Stimulated activated naive CD8-positive, alpha-beta T cell treated with anti-CD3 and anti-CD28 coated beads, Interleukin-15, Interleukin-2, amounts not matched to agents 100 U/mL and 50 U/mL, for 24 hours (primary cell): ENCODE data around the gene ORC3.
"Not testable (repeated sequence)": the region's sequence is repeated elsewhere in the genome, so short reads cannot be mapped to it uniquely, and the experiment has no call there.

Experiments used
- ATAC-seq: fragments of 150-1000 bp; cut with Tn5 transposase; one replicate; pipeline ENCODE4 v1.10.0; 2021
- DNase-seq: peaks from one replicate; pipeline ENCODE4 v3.0.0; 2021

ORC3 gene

DNA sequence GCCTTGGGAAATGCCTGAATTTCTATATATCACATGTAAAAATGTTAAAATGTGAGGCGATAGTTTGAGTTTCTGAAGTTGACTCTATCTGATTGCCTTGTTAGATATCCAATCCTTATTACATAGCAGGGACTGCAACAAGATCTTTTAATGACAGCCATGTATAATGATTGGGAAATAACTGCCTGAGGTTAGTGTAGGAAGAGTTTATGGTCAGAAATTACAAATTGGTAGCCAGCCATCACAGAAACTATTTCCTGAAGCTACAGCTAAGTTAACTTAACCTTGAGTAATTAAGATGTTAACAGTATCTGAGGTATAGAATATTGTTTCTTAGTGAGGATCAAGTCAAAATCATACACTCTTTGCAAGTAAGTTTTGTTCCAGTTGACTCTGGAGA lies 71.1 kb downstream of the ORC3 start:
- no peak for ATAC-seq
- no peak for DNase-seq

DNA sequence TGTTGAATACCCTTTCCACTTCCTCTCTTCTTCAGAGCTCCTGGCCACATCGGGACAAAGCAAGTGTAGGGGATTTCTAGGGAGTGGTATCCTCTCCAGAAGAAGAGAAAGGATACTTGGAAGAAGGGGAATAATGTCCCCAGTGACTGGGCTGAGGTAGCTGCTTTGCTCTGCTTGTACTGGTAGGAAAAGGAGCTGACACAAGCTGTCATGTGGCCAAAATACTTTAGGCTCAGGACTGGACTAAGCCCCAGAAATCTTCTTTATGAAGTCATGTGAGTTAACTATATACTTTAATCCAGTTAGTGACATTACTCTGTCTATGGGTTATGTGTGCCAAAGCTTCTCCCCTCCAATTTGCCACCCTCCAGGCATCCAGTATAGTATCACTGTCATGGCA lies 71.6 kb downstream of the ORC3 start:
- no peak for ATAC-seq
- DNase-seq, result no peak

DNA sequence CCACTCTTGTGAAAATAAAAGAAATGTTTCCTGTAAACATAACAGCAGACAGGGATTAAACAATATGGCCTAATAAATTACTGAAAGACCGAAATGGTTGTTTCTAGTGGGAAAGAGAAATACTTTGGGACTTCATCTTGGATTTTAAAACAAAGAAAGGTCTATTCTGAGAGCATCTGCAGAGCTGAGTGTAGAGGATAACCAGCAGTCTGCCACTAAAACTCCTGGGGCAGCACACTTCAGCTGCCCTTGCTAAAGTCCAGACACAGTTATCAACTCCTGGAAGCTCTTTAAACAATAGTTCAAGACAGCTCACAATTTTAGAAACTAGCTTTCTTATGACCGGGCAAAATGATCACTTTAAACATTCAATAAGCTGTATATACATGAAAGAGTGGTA lies 73.5 kb downstream of the ORC3 start:
- no peak for DNase-seq
- ATAC-seq, result no peak

DNA sequence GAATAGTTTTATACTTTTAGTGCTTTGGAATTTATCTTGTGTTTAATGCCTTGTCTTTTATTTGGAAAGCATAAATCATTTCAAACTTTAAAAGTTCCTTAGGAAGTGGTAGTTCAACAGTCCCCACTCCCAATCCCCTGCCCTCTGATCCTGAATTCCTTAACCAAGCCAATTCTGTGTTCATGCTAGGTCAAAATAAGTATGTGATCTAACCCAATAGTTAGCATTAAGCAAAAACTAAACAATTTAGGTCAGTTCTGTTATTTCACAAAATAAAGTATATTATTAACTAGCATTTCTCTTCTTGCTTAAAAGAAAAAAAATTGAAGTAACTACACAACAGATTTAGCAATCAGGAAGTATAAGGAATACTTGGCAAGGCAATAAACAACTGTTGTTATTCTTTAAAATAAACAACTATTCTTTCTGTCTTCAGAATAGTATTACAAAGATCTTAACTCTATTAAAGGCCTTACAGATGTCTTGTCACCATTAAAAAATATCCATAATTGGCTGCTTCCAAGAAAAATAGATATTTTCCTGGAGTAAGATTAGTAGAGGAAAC lies 75.1 kb downstream of the ORC3 start:
- ATAC-seq (no peak), DNase-seq (no peak)

DNA sequence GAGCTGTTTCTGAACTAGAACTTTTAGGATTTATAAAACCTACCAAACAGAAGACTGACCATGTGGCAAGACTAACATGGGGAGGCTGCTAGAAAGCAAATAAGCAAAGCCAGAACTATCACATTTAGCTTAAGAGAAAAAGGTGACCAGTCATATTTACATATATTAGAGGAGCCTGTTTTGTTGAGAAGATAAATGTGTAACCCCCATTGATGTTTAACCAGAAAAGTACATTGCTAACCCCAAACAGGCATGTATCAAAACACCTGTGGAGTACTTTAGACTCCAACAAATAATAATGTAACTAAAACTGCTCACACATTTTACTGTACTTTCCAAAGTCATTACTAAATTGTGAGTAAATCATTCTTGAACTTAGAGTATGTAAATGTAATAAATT lies 77.1 kb downstream of the ORC3 start:
- ATAC-seq (no peak), DNase-seq (no peak)

DNA sequence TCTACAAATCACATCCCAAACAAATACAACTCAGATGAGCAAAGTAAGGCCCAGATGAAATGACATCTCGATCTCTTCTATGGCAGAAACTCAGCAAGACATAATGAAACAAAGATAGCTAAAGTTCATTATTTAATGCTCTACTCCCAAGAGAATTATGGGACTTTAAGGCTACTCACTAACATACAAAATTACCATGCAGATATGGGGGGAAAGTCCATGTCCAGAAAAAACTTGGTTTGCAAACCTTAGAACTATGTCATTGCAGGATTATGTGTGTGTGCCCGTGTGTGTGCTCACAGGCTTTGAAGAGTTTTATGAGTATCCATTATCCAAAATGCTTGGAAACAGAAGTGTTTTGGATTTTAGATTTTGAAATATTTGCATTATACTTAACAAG lies 78.1 kb downstream of the ORC3 start:
- no peak for DNase-seq
- ATAC-seq, result no peak

DNA sequence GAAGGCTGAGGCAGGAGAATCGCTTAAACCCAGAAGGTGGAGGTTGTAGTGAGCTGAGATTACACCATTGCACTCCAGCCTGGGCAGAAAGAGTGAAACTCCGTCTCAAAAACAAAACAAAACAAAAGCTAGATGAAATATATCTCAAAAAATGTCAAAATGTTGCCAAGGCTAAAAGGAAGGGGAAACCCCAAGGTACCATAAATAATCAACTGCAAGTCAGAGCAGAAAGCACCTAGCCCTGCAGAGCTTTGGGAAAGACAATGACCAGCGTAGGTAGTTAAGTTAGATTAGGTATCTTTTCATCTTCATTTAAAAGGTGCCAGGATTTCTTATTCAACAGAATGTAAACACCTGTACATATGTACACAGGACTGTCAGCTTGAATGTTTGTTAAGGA lies 79.1 kb downstream of the ORC3 start:
- ATAC-seq (no peak), DNase-seq (no peak)

DNA sequence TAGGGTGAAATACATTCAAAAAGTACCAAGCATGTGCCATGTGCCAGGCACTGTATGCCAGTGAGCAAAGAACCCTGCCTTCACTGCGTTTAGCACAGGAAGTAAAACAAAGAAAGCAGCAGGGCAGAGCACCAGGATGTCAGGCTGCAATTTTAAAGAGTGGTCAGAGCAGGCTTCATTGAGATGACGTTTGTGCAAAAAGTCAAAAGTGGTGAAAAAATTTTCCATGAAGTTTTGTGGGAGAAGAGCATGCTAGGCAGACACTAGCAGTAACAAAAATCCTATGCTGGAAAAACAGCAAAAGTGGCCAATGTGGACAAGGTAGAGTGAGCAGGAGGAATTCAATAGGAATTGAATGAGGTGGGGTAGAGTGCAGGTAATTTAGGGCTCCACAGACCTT lies 80.8 kb downstream of the ORC3 start:
- DNase-seq, result no peak
- no peak for ATAC-seq

DNA sequence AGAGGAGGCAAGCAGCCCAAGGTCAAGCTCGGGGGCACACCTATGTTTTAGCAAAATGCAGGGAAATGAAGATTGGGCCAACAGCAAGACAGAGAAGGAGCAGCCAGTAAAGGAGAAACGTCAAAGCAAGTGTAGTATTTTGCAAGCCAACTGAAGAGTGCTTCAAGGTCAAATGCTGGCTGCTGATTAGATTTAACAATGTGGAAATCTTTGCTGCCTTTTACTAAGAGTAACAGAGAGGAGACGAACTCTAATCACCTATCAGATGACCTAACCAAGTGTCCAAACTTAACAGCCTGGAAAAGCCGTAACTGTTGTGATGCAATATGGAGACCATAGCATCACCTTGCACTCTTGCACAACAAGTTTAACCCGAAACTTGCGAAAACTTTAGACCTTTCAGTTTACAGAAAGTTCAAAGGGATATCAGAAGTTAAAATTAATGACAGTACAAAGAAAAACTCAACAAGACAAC lies 81.7 kb downstream of the ORC3 start:
- DNase-seq (no peak), ATAC-seq (no peak)

DNA sequence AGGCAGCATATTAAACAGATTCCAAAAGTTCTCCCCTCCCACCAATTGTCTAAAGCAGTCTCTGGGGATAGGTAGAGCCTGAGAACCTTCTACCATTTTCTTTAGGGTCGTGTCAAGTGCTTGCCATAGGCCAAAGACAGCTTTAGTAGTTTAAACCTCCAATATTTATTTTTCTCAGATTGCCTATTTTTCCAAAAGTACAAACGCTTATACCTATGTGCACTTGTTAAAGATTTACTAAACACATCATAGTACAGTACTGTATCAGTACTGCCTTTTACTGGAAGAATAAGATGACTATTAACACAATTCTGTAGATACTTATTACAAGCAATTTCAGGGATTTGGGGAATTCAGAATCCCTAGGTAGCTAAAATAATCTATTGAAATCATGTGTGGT lies 82.7 kb downstream of the ORC3 start:
- DNase-seq (no peak), ATAC-seq (no peak)

DNA sequence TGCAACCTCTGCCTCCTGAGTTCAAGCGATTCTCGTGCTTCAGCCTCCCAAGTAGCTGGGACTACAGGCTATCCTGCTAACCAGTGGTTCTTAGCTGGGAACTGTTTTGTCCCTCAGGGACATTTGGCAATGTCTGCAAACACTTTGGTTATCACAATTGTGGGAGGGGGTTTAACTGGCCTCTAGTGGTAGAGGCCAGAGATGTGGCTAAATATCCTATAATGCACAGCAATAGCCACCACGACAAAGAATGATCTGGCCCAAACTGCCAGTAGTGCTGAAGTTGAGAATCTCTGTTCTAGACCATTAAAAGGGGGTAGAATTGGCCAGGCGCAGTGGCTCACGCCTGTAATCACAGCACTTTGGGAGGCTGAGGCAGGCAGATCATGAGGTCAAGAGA lies 83.3 kb downstream of the ORC3 start:
- ATAC-seq (no peak), DNase-seq (no peak)

DNA sequence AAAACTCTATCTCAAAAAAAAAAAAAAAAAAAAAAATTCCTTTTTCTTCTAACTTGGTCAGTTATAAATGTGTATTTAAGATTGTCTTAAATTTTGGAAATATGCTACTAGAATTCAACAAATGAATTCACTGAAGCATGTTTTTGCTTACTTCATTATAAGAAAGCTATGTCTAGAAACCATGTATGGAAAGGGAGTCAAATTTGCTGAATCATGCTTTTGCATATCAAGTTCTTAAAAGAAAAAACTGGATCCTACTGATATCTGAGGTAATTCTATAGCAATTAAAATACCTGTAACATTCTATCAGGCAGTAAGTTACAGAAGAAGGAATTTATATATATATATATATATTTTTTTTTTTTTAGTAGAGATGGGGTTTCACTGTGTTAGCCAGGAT lies 84.4 kb downstream of the ORC3 start:
- DNase-seq, result no peak
- no peak for ATAC-seq

DNA sequence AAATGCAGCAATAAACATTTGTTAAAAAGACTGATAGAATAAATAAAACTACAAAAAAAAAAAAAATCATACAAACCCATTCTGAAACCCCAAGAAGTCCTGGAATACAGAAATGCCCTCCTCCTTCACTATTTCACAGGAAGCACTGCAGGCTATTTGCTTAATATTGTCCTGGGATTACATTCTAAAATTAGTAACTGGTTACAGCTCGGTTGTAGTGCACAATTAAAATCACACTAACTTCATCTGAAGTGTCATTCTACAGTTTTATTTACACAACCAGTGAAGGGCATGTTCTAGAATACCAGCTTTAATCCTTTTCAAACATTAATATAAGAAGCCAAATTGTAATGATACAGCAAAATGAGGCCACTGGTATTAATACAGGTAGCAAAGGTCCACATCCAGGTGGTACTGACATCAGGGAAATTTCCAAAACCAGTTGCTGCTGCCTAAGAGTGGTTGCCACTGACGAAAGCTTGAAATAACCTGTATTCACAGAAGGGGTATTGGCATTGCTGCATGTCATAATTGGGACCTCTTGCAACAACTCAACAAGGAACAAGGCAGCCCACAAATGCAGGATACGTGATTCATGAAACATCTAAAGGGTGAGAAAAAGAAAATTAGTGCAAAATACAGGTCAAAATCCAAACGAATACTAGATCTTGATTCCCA lies 85.2 kb downstream of the ORC3 start:
- no peak for DNase-seq
- ATAC-seq, result no peak

DNA sequence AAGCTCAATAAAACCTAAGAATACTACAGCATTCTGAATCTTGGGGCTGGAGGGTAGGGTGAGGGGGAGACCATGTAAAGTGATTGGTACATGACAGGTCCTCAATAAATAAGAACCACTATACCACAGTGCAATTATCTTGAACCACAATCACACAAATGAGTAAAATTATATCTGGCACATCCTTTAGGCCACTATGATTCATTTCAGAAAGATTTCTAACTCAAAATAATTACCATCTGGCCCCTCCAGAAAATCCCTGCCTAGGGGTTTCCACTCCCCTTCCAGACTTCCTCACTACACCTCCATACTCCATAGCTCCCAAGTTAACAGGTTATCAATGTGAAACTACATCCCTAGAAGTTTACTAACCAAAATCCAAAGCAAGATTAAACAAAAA lies 92.4 kb downstream of the ORC3 start:
- DNase-seq (no peak), ATAC-seq (peak; percentile 95)

DNA sequence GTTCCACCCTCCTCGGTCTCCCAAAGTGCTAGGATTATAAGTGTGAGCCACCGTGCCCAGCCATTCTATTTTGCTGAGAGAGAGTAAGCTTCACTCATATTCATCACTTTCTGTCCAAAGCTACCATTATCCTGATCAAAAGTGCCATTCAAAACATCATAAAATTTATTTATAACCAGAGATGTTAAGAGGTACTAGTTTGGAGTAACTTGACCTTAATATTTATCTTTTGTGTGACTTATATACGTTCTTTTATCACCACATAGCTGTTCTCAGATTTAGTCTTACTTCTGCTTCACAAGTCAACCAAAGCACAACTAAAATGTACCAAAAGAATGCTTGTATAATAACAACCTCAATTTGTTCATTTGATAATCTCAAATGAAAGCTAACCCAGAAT lies 94.0 kb downstream of the ORC3 start:
- no peak for DNase-seq
- no peak for ATAC-seq

DNA sequence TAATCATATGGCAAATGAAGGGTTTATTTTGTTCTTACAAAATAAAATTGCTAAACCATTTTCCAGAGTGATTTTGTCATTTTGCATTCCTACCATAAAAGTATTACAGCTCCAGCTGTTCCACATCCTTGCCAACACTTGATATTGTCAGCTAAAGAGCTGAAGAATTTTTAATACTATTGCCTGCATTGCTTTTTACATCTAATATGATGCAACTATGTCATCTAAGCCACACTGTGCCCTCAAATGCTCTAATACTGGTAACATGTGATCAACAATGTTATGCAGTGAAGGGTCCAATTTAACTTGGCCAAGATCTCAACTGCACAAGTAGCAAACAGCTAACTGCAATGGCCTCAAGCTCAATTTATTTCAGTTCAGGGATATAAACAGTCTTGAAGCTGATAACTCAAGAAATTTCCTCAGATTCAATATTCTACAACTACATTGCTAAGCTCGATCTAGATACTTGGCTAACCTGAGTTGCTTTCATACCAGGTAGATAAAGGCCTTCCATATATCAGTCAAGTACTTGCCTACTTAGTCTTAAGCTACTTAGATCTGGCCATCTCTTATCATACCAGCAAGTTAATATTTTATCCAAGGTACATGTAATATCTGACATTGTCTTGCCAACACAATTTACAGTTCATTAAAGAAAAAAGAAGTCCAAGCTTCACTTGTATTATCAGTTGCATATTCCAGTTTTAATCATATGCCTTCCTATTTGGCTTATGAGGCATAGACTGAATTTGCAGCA lies 95.1 kb downstream of the ORC3 start:
- DNase-seq (no peak), ATAC-seq (no peak)

DNA sequence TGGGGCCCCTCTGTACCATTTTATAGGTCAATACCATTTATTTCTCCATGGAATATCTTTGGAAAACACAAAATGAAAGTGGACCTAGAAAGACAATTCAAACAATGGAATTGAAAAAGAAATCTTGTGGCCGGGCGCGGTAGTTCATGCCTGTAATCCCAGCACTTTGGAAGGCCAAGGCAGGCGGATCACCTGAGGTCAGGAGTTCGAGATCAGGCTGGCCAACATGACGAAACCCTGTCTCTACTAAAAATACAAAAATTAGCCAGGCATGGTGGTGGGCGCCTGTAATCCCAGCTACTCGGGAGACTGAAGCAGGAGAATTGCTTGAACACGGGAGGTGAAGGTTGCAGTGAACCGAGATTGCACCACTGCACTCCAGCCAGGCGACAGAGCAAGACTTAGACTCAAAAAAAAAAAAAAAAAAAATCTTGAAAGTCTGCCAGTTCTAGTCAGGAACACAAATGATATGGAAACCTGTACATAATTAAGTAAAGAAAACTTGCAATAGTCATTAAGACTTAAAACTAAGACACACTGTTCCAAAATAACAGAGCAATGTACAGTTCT lies 96.8 kb downstream of the ORC3 start:
- not testable (repeated sequence) for ATAC-seq, DNase-seq

DNA sequence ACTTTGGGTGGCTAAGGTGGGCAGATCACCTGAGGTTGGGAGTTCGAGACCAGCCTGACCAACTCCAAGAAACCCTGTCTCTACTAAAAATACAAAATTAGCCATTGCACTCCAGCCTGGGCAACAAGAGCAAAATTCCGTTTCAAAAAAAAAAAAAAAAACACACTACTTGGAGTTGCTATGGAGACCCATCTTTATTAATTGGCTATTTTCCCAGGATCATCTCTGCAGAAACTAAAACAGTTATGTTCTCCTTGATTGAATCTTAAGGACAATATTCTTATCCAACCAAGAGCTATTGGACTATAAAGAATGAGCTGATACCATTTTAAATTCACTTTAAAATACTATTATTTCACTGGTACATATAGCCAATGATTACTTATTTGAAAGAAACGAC lies 97.4 kb downstream of the ORC3 start:
- no peak for ATAC-seq

DNA sequence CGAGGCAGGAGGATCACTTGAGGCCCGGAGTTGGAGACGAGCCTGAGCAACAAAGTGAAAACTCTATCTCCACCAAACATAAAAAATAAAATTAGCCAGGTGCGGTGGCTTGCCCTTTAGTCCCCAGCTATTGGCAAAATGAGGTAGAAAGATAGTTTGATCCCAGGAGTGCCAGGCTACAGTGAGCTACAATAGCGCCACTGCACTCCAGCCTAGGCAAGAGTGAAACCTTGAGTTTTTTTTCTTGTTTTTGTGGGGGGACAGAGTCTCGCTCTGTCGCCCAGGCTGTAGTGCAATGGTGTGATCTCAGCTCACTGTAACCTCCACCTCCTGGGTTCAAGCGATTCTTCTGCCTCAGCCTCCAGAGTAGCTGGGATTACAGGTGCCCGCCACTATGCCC lies 98.0 kb downstream of the ORC3 start:
- not testable (repeated sequence) for ATAC-seq

More for the DNA sequence above, 97.4 kb downstream of the ORC3 start:
- no peak for DNase-seq

DNA sequence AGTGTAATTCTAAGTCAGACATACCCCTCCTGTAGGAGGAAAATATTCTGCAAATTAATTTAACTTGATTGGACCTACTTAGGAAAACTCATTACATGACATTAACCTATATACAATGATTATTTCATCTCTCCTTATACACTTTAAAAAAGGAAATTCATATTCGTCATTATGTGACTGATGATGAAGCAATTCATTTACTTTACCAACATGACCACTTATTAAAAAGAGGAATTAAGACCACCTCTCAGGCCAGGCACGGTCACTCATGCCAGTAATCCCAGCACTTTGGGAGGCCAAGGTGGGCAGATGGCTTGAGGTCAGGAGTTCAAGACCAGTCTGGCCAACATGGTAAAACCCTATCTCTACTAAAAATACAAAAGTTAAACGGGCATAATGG lies 100.5 kb downstream of the ORC3 start:
- no peak for ATAC-seq
- DNase-seq, result no peak

More for the DNA sequence above, 98.0 kb downstream of the ORC3 start:
- not testable (repeated sequence) for DNase-seq

DNA sequence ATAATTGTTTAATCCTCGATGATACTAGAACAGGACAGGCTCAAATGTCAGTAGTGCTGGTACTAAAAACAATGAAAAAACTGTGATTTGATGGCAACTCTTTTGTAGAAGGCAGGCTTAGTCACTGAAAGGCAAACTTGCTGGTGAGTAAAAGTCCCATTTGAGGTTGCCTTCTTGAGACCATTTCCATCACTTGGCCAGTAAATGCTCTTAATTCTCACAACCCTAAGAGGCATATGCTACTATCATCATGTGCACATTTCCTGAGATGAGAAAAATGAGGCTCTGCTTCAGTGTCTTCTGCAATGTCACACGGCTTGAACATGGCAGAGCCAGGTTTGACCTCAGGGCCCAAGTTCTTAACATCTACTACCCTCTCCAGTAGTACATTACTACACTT lies 102.2 kb downstream of the ORC3 start:
- ATAC-seq, result peak; percentile 32
- DNase-seq, result no peak

DNA sequence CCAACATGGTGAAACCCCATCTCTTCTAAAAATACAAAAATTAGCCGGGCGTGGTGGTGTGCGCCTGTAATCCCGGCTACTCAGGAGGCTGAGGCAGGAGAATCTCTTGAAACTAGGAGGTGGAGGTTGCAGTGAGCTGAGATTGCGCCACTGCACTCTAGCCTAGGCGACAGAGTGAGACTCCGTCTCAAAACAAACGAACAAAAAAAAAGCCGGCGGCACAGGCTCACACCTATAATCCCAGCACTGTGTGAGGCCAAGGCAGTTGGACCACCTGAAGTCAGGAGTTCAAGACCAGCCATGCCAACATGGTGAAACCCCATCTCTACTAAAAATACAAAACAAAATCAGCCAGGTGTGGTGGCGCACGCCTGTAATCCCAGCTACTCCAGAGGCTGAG lies 106.9 kb downstream of the ORC3 start:
- not testable (repeated sequence) for ATAC-seq, DNase-seq
